ENCODE results near the gene IGFLR1.
"Not testable (repeated sequence)": the region's sequence is repeated elsewhere in the genome, so short reads cannot be mapped to it uniquely, and the experiment has no call there.

The IGFLR1 gene

GRCh38 chr19:35738021-35738886 is 4.0 kb downstream of the IGFLR1 start:
- no peak for DNase-seq

DNA sequence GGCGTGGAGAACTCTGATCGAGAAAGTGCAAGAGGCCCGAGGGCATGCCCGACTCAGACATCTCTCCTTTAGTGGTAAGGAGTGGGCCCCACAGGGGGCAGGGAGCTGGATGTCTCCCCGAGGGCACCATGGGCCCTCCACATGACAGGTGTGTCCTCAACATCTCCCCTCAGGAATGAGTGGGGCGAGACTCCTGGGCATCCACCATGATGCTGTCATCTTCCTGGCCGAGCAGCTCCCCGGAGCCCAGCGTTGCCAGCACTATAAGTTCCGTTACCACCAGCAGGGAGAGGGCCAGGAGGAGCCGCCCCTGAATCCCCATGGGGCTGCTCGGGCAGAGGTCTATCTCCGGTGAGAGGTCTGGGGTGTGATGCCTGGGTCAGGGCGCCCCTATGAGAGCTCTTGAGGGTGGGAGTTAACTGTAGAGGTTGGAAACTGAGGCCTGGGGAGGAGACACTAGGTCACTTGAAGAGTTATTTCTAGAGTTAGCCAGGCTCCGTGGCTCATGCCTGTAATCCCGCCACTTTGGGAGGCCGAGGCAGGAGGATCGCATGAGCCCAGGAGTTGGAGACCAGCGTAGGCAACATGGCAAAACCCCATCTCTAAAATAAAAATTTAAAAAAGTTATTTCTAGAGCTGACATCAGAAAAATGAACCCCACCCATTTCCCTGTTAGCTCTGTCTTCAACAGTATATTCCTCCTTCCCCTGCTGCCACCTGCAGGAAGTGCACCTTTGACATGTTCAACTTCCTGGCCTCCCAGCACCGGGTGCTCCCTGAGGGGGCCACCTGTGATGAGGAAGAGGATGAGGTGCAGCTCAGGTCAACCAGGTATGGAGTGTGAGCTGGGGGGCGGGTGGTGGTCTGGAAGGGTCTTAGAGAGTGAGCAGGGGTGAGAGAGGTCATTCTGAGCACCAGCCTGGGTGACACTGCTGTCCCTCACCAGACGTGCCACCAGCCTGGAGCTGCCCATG is 5.1 kb downstream of the IGFLR1 start:
- DNase-seq: no peak

- DNase-seq: no peak
Measured at GRCh38 chr19:35734889-35735288, 7.4 kb downstream of the IGFLR1 start.

- no peak for DNase-seq
Measured at GRCh38 chr19:35734273-35734672, 8.0 kb downstream of the IGFLR1 start.

DNA sequence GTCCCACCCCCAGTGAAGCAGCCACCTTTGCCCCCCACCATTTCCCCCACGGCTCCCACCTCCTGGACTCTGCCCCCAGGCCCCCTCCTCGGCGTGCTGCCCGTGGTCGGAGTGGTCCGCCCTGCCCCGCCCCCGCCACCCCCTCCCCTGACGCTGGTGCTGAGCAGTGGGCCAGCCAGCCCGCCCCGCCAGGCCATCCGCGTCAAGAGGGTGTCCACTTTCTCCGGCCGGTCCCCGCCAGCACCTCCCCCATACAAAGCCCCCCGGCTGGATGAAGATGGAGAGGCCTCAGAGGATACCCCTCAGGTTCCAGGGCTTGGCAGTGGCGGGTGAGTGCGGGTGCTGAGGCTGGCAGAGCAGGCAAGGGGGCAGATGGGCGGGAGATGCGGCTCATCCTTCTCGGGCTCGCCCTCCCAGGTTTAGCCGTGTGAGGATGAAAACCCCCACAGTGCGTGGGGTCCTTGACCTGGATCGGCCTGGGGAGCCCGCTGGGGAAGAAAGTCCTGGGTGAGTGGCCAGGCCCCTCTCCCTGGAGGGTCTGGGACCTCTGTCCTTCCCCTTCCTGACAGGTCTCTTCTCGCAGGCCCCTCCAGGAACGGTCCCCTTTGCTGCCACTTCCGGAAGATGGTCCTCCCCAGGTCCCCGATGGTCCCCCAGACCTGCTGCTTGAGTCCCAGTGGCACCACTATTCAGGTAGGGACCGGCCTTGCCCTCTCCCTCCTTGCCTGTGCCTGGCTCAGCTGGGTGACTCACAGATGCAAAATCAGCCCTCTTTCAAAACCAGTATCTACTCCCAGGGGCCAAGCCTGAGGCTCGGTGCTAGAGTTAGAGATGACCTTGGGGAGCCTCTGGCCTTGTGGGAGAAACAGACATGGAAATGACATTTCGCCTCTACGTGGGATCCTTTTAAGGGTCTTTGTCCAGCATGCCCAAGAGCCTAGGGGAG is 8.8 kb downstream of the IGFLR1 start:
- no peak for DNase-seq

GRCh38 chr19:35732540-35733179 is 9.6 kb downstream of the IGFLR1 start:
- DNase-seq: no peak

- DNase-seq: no peak
Measured at GRCh38 chr19:35731779-35732405, 10.4 kb downstream of the IGFLR1 start.

DNA sequence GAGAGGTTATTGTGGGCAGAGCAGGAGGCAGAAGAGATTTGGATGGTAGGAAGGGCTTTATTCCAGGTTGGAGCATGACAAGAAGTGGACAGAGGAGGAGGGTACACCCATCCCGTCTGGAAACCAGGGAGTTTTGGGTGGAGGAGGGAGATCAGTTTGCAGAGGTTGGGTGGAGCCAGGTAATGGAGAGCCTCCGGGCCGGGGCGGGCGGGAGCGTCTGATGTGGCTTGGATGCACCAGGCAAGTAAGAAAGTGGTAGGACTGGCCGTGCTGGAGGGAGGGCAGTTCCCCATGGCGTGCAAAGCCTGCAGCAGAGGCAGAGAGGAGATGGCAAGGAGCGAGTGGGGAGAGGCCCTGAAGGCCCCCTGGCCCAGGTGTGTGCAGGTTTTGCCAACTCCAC is 10.9 kb downstream of the IGFLR1 start:
- DNase-seq: no peak

- DNase-seq: no peak
Measured at GRCh38 chr19:35730326-35730725, 11.9 kb downstream of the IGFLR1 start.

GRCh38 chr19:35729763-35730162 is 12.5 kb downstream of the IGFLR1 start:
- no peak for DNase-seq

GRCh38 chr19:35729021-35729420 is 13.2 kb downstream of the IGFLR1 start:
- DNase-seq: no peak

GRCh38 chr19:35727956-35728706 is 14.1 kb downstream of the IGFLR1 start:
- no peak for DNase-seq

- DNase-seq: no peak
Measured at GRCh38 chr19:35727053-35727955, 14.9 kb downstream of the IGFLR1 start.

- no peak for DNase-seq
Measured at GRCh38 chr19:35725216-35725861, 16.9 kb downstream of the IGFLR1 start.

GRCh38 chr19:35724560-35724959 is 17.7 kb downstream of the IGFLR1 start:
- DNase-seq: no peak

- DNase-seq: not testable (repeated sequence)
Measured at GRCh38 chr19:35724132-35724531, 18.1 kb downstream of the IGFLR1 start.

GRCh38 chr19:35723671-35724070 is 18.6 kb downstream of the IGFLR1 start:
- no peak for DNase-seq

DNA sequence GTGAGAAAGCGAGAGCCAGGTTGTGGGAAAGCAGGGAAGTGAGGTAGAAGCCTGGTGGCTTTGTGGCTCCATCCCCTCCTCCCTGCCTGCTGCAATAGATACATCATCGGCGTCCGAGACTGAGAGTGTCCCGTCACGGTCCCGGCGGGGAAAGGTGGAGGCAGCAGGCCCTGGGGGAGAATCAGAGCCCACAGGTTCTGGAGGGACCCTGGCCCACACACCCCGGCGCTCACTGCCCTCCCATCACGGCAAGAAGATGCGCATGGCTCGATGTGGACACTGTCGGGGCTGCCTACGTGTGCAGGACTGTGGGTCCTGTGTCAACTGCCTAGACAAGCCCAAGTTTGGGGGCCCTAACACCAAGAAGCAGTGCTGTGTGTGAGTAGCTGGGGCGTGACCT is 19.4 kb downstream of the IGFLR1 start:
- DNase-seq: no peak

- DNase-seq: no peak
Measured at GRCh38 chr19:35722461-35722860, 19.8 kb downstream of the IGFLR1 start.

All from NCI-H1048 (cell line).